ES-I3 (cell line): ENCODE measurements around the gene TMEFF2.

ENCODE experiments used
- H3K36me3 ChIP-seq: 2 replicates; pipeline ENCODE4 v1.6.1; 2013; ENCODE audit warnings: mild to moderate bottlenecking, low read length, control low read depth, moderate library complexity; ENCODE audit not compliant: insufficient read depth
- H3K4me1 ChIP-seq: 2 replicates; pipeline ENCODE4 v1.6.1; 2013; ENCODE audit warnings: mild to moderate bottlenecking, control low read depth, low read length; ENCODE audit not compliant: insufficient read depth
- H3K9ac ChIP-seq: 2 replicates; pipeline ENCODE4 v1.6.1; 2013; ENCODE audit warnings: low read depth, mild to moderate bottlenecking, low read length, moderate library complexity
- H3K9me3 ChIP-seq: 2 replicates; pipeline ENCODE4 v1.6.1; 2013; ENCODE audit warnings: mild to moderate bottlenecking, low read length, moderate library complexity; ENCODE audit not compliant: control insufficient read depth, insufficient read depth

The TMEFF2 gene

DNA sequence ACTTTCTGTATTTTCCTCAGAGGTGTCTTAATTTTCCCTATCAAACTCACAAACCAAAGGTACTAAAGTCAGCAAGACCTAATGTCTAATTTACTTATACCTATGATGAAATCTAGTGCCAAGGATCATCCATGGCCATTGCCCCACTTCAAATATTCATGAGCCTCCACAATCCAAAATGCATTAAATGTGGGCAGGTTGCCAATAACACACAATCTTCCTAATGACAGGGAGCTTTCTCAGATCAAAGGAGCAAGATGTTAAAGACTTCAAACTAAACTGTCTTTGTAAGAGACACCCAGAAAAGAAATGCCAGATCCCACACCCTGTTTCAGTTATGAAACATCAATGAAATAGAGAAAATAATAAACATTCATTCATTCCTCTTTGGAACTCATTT is 143.2 kb downstream of the TMEFF2 start:
- Histone ChIP-seq H3K9ac (no peak overlapping the region), H3K4me1 (0 out of 2 replicates have a peak, but pooled peaks cover 5% of the 10 kb centered on the region), H3K9me3 (no peaks in the 10 kb centered on the region), H3K36me3 (no peaks in the 10 kb centered on the region)

DNA sequence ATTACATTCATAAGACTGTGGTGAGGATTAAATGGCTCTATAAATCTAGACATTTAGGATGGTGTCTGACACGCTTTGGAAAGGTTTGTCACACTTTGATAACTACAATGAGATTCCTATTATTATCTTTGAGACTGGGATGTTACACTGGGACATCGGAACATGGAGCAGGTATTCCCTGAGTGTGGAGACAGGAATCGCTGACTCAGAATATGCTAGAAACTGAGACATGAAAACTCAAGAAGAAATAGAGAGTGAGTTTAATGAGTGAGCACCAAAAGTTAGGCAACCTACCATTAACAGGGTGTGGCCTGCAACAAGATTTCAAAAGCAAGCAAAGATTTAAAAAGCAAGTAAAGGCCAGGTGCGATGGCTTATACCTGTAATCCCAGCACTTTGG is 145.4 kb downstream of the TMEFF2 start:
- H3K4me1 ChIP-seq: no peaks in the 10 kb centered on the region

DNA sequence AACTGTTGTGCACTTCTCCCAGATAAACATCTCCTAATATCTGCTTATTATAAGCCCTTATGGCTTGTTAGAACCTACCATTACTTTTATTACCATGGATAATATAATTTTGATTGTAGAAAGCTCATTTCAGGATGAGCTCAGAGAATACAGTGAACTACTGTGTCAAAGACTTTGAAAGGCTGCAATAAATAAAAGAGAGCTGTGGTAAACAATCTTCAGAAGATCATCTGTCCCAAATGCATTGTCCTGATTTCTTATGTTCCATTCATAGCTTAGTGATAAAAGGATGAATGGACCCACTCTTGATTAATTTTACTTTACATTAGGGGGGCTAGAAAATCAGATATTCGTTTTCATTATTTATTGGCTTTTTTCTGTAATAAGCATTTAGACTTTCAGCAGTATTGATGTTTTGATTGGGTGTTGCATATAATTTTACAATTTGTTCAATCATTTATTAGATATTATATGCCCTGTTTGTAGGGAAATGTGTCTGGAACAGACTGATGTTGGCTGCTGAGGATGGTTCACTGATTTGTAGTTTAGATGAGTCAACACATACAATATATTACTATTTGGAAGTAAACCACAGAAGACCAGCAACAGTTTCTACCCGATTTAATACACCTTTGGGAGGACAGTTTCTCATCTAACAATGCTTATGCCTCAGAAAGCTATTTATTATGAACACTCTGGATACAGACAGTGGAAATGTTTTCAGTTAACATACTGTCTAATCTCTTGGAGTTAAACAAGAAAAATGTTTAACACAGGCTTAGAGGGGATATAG is 147.2 kb downstream of the TMEFF2 start:
- H3K9ac ChIP-seq: no peak overlapping the region
- no peaks in the 10 kb centered on the region for H3K9me3 ChIP-seq
- no peaks in the 10 kb centered on the region for H3K4me1 ChIP-seq
- no peaks in the 10 kb centered on the region for H3K36me3 ChIP-seq

More for the DNA sequence above, 145.4 kb downstream of the TMEFF2 start:
- no peaks in the 10 kb centered on the region for H3K36me3 ChIP-seq
- no peaks in the 10 kb centered on the region for H3K9me3 ChIP-seq
- no peak overlapping the region for H3K9ac ChIP-seq

DNA sequence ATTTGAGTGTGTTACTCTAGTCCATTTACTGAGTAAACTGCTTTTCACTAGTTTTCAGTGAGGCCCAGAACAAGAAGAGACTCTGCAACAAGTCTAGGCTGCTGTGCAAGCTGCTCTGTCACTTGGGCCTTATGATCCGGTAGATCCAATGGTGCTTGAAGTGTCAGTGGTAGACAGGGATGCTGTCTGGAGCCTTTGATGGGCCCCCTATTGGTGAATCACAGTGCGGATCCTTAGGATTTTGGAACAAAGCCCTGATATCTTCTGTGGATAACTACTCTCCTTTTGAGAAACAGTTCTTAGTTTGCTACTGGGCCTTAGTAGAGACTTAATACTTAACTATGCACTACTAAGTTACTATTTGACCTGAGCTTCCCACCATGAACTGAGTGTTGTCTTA is 150.2 kb downstream of the TMEFF2 start:
- Histone ChIP-seq H3K36me3 (no peaks in the 10 kb centered on the region), H3K9me3 (no peaks in the 10 kb centered on the region), H3K4me1 (no peaks in the 10 kb centered on the region), H3K9ac (no peak overlapping the region)

DNA sequence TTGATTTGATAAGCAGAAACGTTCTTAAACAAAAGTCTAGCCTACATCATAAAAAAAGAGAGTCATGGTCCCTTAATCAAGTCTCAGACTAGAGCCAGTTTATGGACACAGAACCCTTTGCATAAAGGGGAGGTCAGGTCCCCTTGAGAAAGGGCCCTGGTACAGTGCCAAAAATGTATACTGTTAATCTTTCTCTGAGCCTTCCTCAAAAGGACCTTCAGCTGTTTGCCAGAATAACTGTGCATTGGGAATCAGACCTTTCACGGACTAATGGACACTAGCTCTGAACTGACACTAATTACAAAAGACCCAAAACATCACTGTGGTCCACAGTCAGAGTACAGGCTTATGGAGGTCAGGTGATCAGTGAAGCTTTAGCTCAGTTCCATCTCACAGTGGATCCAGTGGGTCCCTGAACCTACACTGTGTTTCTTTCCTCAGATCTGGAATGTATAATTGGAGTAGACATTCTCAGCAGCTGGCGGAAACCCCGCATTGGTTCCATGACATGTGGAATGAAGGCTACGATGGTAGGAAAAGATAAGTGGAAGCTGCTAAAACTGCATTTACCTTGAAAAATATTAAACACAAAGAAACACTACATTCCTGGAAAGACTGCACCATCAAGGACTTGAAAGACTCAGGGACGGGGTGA is 151.4 kb downstream of the TMEFF2 start:
- no peaks in the 10 kb centered on the region for H3K4me1 ChIP-seq
- no peak overlapping the region for H3K9ac ChIP-seq
- no peaks in the 10 kb centered on the region for H3K36me3 ChIP-seq
- no peaks in the 10 kb centered on the region for H3K9me3 ChIP-seq

DNA sequence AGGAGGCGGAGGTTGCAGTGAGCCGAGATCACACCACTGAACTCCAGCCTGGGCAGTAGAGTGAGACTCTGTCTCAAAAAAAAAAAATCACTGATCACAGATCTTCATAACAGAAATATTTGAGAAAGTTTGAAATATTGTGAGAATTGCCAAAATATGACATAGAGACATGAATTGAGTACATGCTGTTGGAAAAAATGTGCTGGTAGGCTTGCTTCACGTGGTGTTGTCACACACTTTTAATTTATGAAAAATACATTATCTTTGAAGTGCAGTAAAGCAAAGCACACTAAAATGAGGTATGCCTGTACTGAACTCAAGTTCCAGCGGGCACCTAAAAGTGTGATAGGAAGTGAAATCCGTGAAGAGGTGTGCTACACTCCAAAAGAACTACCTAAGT is 152.6 kb downstream of the TMEFF2 start:
- H3K36me3 ChIP-seq: no peaks in the 10 kb centered on the region
- H3K9ac ChIP-seq: no peak overlapping the region
- H3K9me3 ChIP-seq: no peaks in the 10 kb centered on the region
- H3K4me1 ChIP-seq: no peaks in the 10 kb centered on the region

DNA sequence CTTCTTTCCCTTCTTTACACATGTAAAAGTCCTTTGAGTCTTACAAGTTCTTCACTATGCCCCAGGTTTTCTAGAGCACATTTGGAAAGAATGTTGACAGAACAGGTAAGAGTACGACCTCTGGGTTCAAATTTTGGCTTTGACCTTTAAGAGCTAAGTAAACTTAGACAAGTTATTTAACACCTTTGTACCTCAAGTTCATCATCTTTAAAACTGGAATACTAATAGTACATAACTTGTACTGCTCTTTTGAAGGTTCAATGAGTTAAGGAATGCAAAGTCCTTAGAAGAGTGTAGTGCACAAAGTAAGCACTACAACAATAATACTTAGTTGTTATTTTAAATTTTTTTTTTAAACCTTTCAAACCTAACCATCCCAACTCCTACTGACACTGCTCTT is 156.6 kb downstream of the TMEFF2 start:
- no peaks in the 10 kb centered on the region for H3K36me3 ChIP-seq
- no peak overlapping the region for H3K9ac ChIP-seq
- H3K9me3 ChIP-seq: no peaks in the 10 kb centered on the region
- no peaks in the 10 kb centered on the region for H3K4me1 ChIP-seq

DNA sequence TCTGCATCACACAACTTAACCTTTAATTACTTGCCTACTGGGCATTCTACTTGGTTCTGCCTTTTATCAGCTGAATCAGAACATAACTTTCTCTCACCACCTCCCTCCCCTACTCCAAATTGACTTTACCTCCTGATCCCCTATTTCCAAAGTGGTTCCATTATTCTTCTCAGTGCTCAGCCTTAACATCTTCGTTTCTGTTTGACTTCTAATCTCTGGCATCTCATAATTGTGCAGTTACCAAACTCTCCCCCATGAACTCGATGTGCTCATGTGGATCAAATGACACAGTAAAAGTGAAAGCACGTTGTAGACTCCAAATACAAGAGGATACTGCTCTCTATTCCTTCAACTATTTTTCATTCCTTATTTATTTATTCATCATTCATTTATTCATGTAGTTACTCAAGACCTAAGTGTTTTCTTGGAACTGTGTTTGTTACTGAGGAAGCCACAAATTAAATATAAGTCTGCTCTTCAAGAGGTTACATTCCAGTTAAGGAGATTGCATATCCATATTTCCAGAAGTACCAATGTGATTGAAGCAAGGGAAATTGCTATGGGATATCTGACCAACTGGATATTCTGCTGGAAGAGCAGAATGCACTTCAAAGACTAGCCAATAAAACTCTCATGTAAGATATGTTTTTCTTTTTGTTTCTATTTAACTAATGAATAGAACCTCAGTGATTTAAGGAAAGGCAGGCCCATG is 158.8 kb downstream of the TMEFF2 start:
- Histone ChIP-seq H3K4me1 (no peaks in the 10 kb centered on the region), H3K9ac (no peak overlapping the region), H3K9me3 (no peaks in the 10 kb centered on the region), H3K36me3 (no peaks in the 10 kb centered on the region)

DNA sequence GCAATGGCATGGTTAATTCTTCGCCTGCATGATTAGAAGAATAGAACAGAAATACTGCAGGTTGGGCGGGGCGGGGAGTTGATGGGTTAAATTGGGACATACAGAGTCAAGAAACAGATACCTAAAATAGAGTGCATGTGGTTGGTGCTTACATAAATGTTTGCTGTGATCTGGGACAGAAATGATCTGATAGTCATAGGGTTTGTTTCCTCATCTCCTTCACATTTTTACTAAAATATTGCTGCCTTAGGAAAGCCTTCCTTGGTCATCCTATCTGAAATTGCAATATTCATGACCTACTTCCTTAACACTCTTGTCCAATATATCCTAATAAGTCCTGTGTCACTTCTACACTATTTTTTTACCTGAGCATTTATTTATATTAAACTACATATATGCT is 163.9 kb downstream of the TMEFF2 start:
- no peaks in the 10 kb centered on the region for H3K9me3 ChIP-seq
- H3K4me1 ChIP-seq: peaks cover 16% of the 10 kb centered on the region
- no peaks in the 10 kb centered on the region for H3K36me3 ChIP-seq
- no peak overlapping the region for H3K9ac ChIP-seq

DNA sequence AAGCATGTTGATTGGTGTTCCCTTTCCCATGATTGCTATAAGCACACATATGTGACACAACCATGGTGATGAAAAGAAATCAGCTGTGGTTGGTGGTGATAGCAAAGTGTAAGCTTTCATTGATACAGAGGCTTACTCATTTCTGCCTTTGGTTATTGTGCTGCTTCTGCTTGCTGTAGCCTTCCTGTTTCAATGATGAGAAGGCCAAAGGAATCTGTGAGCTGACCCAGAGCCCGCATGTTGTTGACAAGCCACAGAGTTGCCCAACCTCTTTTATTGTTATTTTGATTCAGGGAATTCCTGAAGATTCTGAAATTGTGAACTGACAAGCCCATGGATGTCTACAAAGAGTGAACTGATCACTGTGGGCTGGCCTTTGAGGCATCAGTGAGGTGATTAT is 164.4 kb downstream of the TMEFF2 start:
- Histone ChIP-seq H3K4me1 (peaks cover 22% of the 10 kb centered on the region), H3K9me3 (no peaks in the 10 kb centered on the region), H3K9ac (no peak overlapping the region), H3K36me3 (no peaks in the 10 kb centered on the region)

DNA sequence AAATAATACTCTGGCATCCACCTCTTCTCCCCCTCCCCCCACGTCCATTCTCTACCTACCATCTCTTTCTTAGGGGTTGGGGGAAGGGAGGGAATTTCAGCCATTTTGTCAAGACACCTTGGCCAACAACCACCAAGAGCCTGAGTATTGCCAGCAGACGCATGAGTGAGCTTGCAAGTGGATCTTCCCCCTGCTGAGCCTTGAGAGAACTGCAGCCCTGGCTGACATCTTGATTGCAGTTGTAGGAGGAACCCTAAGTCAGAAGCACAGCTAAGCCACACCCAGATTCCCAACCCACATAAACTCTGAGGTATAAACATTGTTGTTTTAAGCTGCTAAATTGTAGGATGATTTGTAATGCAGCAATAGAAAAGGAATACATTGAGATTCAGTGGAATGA is 165.6 kb downstream of the TMEFF2 start:
- Histone ChIP-seq H3K9ac (no peak overlapping the region), H3K9me3 (no peaks in the 10 kb centered on the region), H3K36me3 (no peaks in the 10 kb centered on the region), H3K4me1 (peaks cover 27% of the 10 kb centered on the region)

DNA sequence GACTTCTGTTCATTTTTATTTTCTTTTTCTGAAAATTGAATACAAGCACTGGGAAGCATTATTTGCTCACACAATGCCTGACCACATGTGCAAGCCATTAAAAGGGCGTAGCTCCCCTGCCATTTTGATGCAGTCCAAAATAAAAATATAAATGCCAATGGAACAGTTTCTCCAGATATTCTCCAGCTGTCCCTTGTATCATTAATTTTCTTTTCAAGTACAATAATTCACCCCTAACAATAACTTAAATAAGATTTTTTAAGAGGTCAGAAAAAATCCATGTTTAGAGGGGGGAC is 168.0 kb downstream of the TMEFF2 start:
- H3K9me3 ChIP-seq: no peaks in the 10 kb centered on the region
- H3K36me3 ChIP-seq: no peaks in the 10 kb centered on the region
- H3K4me1 ChIP-seq: peaks cover 27% of the 10 kb centered on the region
- no peak overlapping the region for H3K9ac ChIP-seq

DNA sequence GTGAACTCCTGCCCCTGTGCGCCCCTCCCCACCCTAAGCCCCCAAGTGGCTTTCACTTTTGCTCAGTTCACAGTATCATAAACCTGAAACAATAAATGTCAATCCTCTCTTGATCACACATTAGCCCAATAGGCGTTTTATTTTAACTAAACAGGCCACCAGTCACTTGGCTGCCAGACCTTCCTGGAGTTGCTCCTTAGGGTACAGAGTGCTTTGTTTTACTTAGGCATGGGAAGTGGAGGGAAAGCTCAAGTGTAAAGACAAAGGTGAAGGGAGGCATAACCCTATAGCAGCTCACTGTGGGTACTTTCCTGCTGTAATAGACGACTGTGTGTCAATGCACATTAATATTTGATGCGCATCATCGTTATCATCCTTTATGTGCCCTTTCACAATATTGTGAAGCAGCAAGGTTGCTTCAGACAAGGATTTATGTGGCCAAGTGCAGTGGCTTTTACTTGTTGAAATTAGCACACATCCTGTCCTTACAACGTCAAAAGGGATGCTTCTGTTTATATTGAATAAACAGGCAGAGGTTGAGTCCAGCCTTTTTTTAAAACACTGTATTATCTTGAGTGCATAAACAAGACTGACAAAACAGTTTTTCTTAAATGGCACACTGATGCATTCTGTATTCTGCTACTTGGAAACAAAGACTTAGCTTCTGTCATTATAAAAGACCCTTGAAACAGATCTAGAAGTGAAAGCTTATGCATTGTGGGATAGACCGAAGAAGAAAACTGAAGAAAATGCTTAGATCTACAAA is 168.5 kb downstream of the TMEFF2 start:
- Histone ChIP-seq H3K36me3 (no peaks in the 10 kb centered on the region), H3K9me3 (no peaks in the 10 kb centered on the region), H3K4me1 (peaks cover 27% of the 10 kb centered on the region), H3K9ac (no peak overlapping the region)

DNA sequence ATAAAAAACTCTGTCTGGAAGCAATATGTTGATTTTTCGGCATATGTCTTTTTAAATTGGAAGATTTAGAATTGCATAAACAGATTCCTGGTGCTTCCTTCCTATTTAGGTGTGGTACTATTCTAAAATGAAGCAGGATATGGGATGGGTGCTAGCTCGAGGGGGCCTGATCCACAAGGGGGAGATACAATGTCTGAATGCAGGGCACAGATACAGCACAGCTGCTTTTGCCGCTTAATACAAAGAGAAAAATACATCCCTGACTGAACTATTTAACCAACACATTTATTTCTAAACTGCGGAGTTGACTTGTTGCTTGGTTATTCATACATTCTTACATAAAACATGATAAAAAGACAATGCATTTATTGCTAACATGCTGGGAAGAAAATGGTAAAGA is 169.1 kb downstream of the TMEFF2 start:
- Histone ChIP-seq H3K4me1 (peaks cover 26% of the 10 kb centered on the region), H3K36me3 (no peaks in the 10 kb centered on the region)

More for the DNA sequence above, 169.1 kb downstream of the TMEFF2 start:
- Histone ChIP-seq H3K9ac (no peak overlapping the region), H3K9me3 (no peaks in the 10 kb centered on the region)
